SH-SY5Y (cell line): ENCODE results near the gene LMO7.

Experiments used
- GATA2 ChIP-seq: IDR thresholded peaks from 2 replicates; pipeline ENCODE4 v1.6.1; 2011; ENCODE audit warnings: mild to moderate bottlenecking, low read depth, low read length
- GATA3 ChIP-seq: IDR thresholded peaks from 2 replicates; pipeline ENCODE4 v1.6.1; 2011; ENCODE audit warnings: low read depth, mild to moderate bottlenecking, low read length, moderate library complexity

The LMO7 gene

DNA sequence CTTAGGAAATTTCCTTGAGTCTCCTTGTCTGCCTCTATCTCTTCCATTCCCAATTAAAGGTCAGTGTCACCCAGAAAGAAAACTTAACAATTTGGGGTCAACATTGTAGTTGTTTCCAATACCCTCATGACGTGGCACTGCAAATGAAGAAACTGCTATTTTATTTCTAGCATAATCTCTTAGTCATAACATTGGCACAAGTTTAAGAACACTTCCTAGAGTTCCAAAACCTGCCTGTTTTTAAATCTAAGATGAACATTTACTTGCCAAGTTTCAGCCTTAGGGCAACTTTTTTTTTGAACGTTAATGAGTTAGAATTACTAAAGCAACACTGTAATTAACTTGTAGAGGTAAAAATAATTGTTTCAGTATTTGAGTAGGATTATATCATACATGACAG lies 108.0 kb downstream of the LMO7 start:
- no peak for TF ChIP-seq GATA3
- no peak for TF ChIP-seq GATA2

DNA sequence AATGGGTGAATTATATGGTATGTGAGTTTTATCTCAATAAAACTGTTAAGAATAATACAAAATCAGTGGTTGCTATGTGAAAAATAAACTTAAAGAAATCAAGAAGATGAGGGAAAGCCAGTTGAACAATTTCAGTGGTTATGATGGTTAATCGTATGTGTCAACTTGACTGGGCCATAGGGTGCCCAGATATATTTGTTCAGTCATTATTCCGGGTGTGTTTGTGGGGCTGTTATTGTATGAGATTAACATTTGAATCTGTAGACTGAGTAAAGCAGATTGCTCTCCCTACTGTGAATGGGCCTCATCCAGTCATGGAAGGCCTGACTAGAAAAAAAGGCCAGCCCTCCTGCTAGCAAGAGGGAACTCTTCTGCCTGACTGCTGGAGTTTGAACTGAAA lies 109.3 kb downstream of the LMO7 start:
- no peak for TF ChIP-seq GATA2
- no peak for TF ChIP-seq GATA3

DNA sequence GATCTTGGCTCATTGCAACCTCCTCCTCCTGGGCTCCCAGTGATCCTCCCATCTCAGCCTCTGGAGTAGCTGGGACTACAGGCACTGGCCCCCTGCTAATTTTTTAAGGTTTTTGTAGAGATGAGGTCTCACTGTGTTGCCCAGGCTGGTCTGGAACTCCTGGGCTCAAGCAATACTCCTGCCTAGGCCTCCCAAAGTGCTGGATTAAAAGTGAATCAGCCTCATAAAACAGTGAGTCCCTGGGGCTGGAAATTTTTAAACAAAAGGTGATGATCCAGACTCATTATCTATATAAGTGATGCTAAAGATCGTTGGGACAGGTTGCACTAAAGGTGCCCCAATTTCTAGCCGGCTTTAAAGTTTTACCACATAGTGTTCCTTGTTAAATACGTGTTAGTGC lies 112.7 kb downstream of the LMO7 start:
- no peak for TF ChIP-seq GATA2

GRCh38 chr13:75749407-75749806 lies 113.3 kb downstream of the LMO7 start:
- TF ChIP-seq GATA2 (no peak), GATA3 (no peak)

- TF ChIP-seq GATA3 (no peak), GATA2 (no peak)
These were observed 115.2 kb downstream of the LMO7 start for GRCh38 chr13:75751350-75751749.

DNA sequence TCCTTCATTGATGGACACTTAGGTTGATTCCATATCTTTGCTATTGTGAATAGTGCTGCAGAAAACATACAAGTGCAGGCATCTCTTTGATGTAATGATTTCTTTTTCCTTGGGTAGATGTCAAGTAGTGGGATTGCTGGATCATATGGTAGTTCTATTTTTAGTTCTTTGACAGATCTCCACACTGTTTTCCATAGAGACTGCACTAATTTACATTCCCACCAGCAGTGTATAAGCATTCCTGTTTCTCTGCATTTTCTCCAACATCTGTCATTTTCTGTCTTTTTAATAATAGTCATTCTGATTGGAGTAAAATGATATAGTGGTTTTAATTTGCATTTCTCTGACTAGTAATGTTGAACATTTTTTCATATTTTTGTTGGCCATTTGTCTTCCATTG lies 116.7 kb downstream of the LMO7 start:
- no peak for TF ChIP-seq GATA3
- no peak for TF ChIP-seq GATA2

- no peak for TF ChIP-seq GATA3
These were observed 118.8 kb downstream of the LMO7 start for GRCh38 chr13:75754936-75755335.

- TF ChIP-seq GATA2: no peak
- no peak for TF ChIP-seq GATA3
These were observed 121.2 kb downstream of the LMO7 start for GRCh38 chr13:75757336-75757735.

DNA sequence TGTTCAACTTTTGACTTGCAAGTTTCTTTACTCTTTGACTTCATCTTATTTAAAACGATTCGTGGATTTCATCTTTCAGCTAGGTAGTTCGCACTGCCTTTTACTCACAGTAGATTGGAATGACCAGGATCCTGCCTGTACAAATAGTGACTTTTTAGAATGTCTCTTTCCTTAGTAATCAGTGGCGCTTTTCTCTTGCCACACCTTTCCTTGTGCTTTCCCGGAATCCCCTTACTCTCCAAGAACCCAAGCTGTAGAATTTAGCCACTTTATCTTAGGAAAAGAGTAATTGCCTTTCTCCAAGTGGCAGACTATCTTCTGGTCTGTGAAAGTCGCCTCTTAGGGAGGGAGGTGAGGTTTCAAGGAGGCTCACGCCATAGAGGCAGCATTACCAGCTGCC lies 123.4 kb downstream of the LMO7 start:
- TF ChIP-seq GATA2 (no peak), GATA3 (no peak)

- TF ChIP-seq GATA3 (no peak), GATA2 (no peak)
These were observed 124.2 kb downstream of the LMO7 start for GRCh38 chr13:75760131-75761021.

DNA sequence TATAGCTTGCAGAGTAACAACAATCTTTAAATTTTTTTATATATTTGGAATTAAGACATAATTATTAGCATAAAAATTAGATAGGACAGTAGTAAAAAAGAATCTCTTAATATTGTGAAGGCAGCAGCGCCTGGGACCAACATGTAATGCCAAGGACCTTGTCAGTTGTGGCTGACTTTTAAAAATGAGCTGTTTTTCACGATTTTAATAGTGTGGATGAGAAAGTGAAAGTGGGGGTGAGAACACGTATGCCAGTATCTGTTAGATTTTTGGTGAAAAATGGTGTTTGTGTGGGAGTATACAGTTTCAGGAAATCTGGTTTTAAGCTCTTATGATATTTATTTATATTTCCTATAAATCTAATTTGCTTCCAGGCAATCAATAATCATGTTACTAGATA lies 125.2 kb downstream of the LMO7 start:
- no peak for TF ChIP-seq GATA3
- no peak for TF ChIP-seq GATA2

DNA sequence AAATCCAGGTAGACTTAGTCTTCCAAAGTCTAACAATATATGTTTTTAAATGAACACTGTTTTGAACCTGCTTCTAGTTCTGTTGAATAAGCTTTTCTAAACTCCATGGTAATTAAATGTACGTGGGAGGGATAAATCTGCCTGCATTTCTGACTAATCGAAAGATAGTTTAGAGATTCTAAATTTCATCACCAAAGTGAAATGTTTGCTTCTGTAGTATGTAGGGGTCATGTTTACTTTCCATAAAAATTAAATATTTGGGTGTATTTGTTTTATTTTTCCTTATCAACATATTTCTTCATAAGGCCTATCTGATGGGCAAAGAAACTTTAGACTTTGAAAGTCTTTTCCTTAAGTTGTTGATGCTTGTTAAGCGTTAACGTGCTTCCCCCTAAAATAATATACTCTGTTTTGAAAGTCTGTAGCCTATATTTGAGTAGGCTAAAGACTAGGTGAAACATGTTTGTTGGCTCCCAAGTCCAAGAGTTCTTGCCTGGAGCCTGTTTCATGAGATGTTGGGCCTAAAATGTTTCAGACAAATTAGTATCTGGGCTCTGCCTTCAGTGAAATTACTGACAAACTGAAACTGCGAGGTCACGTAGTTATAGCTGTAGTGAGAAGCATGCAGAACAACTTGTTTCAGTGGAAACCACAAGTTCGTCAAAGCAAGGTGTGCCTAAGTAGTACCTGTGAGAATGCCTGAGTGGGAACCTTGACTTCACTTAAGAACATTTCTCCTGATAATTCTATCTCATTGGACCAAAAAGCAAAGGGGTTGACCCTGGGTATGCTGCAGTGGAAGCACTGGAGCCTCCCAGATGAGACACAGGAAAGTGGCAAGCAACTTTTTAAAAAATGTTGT lies 126.2 kb downstream of the LMO7 start:
- no peak for TF ChIP-seq GATA2
- TF ChIP-seq GATA3: no peak

DNA sequence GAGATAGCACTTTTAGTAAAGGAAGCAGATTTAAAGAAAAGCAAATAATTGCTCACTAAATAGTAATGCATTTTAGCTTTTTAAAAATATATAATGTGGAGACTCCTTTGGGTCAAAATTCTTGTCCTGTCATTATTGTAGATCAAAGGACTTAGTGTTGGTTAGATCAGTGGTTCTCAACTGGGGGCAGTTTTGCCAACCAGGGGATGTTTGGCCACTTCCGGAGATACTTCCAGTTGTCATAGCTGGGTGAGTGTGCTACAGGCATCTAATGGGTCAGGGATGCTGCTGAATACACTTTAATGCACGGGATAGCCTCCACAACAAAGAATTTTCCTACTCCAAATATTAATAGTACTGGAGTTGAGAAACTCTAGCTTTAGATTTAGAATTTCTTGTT lies 126.8 kb downstream of the LMO7 start:
- TF ChIP-seq GATA2 (no peak), GATA3 (no peak)

- no peak for TF ChIP-seq GATA2
These were observed 127.4 kb downstream of the LMO7 start for GRCh38 chr13:75763512-75763911.
